ENCODE data around the gene DGKG. TPM values are rescaled to one million over a fixed set of nuclear protein-coding genes. Genes with fewer than 3 reads are reported as not detected.

DGKG gene
- total and polyA plus RNA-seq, 7 donors, result 3.6 to 12.1 (median 8.0) TPM

DNA sequence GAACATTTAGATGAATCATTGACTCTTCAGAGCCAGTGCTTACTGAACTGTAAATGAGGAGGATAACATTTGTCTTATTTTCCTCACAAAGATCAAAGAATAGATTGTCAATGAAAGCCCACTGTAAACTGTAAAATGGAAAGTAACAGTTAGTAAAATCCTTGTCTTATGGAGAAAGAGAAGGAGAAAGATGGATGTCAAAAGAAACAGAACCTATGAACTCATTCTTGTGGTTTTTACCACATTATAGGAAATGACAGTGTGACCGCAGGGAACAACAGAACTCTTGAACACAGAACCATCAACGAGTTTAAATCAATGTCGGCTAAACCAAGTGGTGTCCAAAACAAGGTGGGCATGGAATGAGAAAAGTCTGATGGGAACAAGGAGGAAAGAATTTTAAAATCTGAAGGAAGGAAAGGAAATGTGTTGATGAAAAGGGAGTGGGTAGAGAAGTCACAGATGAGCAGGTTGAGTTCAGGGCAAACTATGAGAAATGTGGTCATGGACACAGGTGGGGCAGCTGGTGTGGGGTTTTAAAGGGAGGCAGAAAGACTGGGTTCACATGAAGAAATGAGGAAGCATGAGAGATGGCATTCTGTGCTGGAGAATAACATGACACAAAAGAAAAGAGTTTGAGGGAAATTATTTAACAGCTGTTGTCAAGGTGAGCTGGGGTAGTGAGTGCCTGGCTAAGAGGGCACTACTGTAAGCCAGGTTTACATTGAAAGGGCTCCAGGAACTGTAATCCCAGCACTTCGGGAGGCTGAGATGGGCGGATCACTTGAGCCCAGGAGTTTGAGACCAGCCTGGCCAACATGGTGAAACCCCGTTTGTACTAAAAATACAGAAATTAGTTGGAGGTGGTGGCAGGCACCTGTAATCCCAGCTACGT lies 210.7 kb downstream of the DGKG start:
- no peak for ATAC-seq
- WGBS, 3 donors, result 85 to 86% (median 86%) methylated on average over 7 of the region's 7 CpGs
- no peak overlapping the region for H3K27ac ChIP-seq
- no peak overlapping the region for H3K4me3 ChIP-seq
- TF ChIP-seq, protein P1, sequence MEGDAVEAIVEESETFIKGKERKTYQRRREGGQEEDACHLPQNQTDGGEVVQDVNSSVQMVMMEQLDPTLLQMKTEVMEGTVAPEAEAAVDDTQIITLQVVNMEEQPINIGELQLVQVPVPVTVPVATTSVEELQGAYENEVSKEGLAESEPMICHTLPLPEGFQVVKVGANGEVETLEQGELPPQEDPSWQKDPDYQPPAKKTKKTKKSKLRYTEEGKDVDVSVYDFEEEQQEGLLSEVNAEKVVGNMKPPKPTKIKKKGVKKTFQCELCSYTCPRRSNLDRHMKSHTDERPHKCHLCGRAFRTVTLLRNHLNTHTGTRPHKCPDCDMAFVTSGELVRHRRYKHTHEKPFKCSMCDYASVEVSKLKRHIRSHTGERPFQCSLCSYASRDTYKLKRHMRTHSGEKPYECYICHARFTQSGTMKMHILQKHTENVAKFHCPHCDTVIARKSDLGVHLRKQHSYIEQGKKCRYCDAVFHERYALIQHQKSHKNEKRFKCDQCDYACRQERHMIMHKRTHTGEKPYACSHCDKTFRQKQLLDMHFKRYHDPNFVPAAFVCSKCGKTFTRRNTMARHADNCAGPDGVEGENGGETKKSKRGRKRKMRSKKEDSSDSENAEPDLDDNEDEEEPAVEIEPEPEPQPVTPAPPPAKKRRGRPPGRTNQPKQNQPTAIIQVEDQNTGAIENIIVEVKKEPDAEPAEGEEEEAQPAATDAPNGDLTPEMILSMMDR (IDR thresholded peaks at IDR 0.05), result no peak
- intact Hi-C loops (cut with DNase I), result no loop called here
- no peaks in the 10 kb centered on the region for H3K9me3 ChIP-seq
- H3K4me1 ChIP-seq, result no peaks in the 10 kb centered on the region
- DNase-seq, result no peak
- H3K36me3 ChIP-seq (ENCODE audit: insufficient read depth in 1 of 2, low read depth in 1 of 2), result peaks cover 0 to 5% of the 10 kb centered on the region in 2 donors
- H3K27me3 ChIP-seq (ENCODE audit: insufficient read depth in 3 of 3, low read length in 2 of 3), result no peaks in the 10 kb centered on the region

DNA sequence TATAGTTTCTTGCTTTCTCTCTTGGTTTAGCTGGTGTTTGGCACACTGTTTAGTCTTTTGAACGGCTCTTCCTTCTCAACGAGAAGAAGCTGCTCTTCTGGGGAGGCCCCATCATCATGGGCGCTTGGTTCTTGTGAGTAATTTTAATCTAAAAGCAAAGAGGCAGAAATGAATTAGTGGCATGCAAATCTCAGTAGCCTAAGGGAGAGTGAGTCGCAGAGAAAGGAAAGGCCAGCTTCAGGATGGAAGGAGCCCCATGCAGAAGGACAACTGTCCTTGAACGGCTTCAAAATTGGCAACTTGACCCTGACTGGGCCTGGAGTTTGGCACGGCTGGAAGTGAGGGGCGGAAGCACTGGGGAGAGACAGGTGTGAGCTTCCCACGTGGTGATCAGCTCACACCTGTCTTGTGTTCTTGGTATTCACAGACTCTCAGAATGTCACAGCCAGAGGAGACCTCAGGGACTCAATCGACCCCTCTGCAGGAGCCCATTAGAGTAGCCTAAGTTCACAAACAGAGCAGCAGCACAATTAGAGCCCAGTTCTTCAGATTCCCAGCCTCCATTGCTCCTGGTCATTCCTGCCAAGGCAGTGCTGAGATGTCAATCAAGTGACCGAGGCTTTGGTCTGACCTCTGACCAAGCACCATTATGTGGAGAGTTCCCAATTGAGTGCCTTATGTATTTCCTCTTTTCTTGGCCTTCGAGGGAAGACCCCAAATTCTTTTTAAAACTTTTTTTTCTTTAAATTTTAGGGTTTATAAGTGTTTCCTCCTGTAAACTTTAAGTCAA lies 211.8 kb downstream of the DGKG start:
- intact Hi-C loops (cut with DNase I), result no loop called here
- Histone ChIP-seq H3K36me3 (ENCODE audit: insufficient read depth in 1 of 2, low read depth in 1 of 2) (peaks cover 0 to 5% of the 10 kb centered on the region in 2 donors), H3K9me3 (no peaks in the 10 kb centered on the region), H3K27me3 (ENCODE audit: insufficient read depth in 3 of 3, low read length in 2 of 3) (no peaks in the 10 kb centered on the region), H3K4me1 (no peaks in the 10 kb centered on the region), H3K4me3 (no peak overlapping the region), H3K27ac (no peak overlapping the region)
- TF ChIP-seq, protein P1 (IDR thresholded peaks at IDR 0.05), result no peak
- WGBS, 3 donors, result 58 to 63% (median 58%) methylated on average over 11 of the region's 11 CpGs
- DNase-seq (no peak), ATAC-seq (no peak)

DNA sequence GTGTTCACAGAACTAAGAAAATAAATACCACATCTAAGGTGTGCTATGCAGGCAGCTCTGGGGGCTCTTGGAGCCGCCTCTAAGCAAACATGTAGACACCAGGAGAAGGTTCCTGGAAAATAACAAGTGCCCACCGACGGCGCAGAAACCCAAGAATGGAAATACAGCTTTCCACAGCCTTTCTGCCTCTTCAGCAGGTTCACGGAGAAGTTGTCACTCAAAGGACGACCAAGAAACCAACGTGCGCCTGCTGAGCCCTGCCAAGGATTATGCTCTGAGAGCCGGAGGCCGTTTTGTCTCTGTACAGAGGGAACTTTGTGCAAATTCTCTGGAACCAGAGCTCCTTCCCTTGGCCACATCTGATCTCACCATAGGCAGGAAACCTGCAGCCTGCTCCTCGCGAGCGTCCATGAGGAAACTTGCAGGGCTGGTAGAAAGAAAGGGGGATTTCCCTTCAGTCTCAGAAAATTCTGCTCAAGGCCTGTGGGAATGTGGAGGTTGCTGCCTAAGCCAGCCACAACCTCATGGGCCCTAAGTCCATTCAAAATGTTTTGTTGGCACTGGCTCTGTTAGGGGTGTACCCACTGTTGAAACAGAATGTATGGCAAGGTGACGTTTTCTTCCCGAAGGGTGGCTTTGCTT lies 212.6 kb downstream of the DGKG start:
- ATAC-seq (no peak), DNase-seq (no peak)
- H3K27ac ChIP-seq, result no peak overlapping the region
- no peaks in the 10 kb centered on the region for H3K27me3 ChIP-seq (ENCODE audit: insufficient read depth in 3 of 3, low read length in 2 of 3)
- TF ChIP-seq, protein P1 (IDR thresholded peaks at IDR 0.05), result no peak
- 82 to 87% (median 86%) methylated on average over 15 of the region's 15 CpGs for WGBS, 3 donors
- H3K9me3 ChIP-seq, result no peaks in the 10 kb centered on the region
- peaks cover 0 to 5% of the 10 kb centered on the region in 2 donors for H3K36me3 ChIP-seq (ENCODE audit: insufficient read depth in 1 of 2, low read depth in 1 of 2)
- no peak overlapping the region for H3K4me3 ChIP-seq
- H3K4me1 ChIP-seq, result no peaks in the 10 kb centered on the region
- intact Hi-C loops (cut with DNase I), result no loop called here

DNA sequence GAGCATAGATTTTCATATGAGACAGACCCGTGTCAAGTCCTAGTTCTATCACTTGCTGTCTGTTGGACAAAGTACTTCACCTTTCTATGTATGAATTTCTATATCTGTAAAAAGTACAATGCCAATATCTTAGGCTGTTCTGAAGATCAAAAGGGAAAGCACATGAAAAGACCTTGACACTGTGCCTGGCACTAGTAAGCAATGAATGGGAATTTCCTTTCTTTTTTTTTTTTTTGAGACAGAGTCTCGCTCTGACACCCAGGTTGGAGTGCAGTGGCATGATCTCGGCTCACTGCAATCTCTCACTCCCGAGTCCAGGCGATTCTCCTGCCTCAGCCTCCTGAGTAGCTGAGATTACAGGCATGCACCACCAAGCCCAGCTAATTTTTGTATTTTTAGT lies 217.8 kb downstream of the DGKG start:
- peaks cover 0 to under 1% of the 10 kb centered on the region in 2 donors for H3K36me3 ChIP-seq (ENCODE audit: insufficient read depth in 1 of 2, low read depth in 1 of 2)
- ATAC-seq, result no peak
- intact Hi-C loops (cut with DNase I), result no loop called here
- H3K9me3 ChIP-seq, result no peaks in the 10 kb centered on the region
- H3K4me1 ChIP-seq, result no peaks in the 10 kb centered on the region
- no peak overlapping the region for H3K27ac ChIP-seq
- no peak overlapping the region for H3K4me3 ChIP-seq
- WGBS, 3 donors, result 90 to 95% (median 94%) methylated on average over 5 of the region's 5 CpGs
- no peaks in the 10 kb centered on the region for H3K27me3 ChIP-seq (ENCODE audit: insufficient read depth in 3 of 3, low read length in 2 of 3)
- DNase-seq, result no peak
- TF ChIP-seq, protein P1 (IDR thresholded peaks at IDR 0.05), result no peak

Measured in psoas muscle (tissue), 8 donors.